Gastroesophageal sphincter (tissue), 3 donors: Measurements from ENCODE around the gene SNPH.

ENCODE experiments used
- CTCF ChIP-seq, 4 experiments: fragments of 200-600 bp in 2 of 4; fragments of 450-650 bp in 2 of 4; sonication (generic) in 1 of 4; IDR thresholded peaks; one replicate each; pipeline ENCODE4 v1.5.1; 2017 to 2019; ENCODE audit warnings: antibody characterized with exemption in 4 of 4, mild to moderate bottlenecking in 2 of 4, moderate library complexity in 2 of 4
- POLR2A ChIP-seq, 2 donors: fragments of 450-650 bp; IDR thresholded peaks; one replicate each; pipeline ENCODE4 v1.6.1; 2017; ENCODE audit warnings: antibody characterized with exemption in 2 of 2, mild to moderate bottlenecking in 2 of 2, moderate library complexity in 1 of 2
- POLR2AphosphoS5 ChIP-seq: sonication (generic); formaldehyde crosslinking; IDR thresholded peaks from one replicate; pipeline ENCODE4 v1.6.1; 2017; ENCODE audit warnings: antibody characterized with exemption

- TF ChIP-seq CTCF (IDR thresholded peaks at IDR 0.05) (no peak), POLR2AphosphoS5 (no peak), POLR2A (IDR thresholded peaks at IDR 0.05) (no peak)
Measured at GRCh38 chr20:1304710-1305515, 38.8 kb downstream of the SNPH start.
